ENCODE measurements around the gene ABLIM1.
A peak's percentile ranks its signal among the peaks of the same experiment; 100 is the strongest.

Gene ABLIM1

DNA sequence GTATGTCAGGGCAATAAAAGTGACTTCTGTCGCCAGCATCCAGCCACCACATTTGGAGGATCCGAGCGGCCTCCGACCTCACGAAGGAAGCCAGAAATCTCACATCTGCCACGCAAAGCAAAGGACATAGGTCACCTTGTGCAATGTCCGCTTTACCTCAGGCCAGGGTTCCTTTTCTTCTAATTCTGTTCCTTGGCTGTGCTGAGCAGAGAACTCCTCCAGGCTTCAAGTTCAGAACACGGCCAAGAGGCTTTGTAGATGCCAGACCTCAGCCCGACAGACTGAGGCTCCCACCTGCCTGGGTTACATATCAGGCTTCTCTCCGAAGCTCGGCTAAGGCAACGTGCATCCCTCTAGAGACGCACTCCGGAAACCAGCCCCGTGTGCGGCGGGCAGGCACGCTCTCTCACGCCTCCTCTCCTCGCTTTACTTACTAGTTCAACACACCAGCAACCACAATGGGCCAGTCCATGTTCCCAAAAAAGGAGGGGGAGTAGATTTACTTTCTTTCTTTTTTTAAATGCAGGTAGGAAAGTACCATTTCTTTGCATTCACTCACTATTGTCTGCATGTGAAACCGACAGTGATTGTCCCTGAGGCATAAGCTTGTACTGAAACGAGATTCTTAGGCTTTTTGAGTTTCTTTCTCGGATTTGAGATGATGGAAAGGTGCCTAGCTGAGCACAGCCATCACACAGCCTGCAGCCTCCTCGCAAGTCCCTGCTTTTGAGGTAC is 131.4 kb downstream of the ABLIM1 start:
- intact Hi-C loops (cut with DNase I) = no loop called here
- peak in 8 of 10 donors; percentile 29 to 93 (median 60) for DNase-seq

DNA sequence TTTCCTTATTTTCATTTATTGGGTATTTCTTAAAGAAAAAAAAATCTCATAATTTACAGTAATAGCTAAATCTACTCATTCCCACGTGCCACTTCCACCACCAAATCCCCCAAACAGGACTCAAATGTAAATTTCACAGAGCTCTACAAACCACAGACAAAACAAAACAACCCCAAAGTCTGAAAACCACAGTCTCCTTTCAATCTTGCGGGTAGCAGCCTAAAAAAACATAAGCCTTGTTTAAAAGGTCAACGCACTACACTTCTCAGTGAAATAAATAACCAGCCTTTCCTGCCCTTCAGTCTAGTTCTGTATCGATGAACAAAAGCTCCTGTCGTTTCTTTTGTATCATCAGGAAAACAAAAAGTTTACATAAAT is 132.0 kb downstream of the ABLIM1 start:
- intact Hi-C loops (cut with DNase I) = no loop called here

DNA sequence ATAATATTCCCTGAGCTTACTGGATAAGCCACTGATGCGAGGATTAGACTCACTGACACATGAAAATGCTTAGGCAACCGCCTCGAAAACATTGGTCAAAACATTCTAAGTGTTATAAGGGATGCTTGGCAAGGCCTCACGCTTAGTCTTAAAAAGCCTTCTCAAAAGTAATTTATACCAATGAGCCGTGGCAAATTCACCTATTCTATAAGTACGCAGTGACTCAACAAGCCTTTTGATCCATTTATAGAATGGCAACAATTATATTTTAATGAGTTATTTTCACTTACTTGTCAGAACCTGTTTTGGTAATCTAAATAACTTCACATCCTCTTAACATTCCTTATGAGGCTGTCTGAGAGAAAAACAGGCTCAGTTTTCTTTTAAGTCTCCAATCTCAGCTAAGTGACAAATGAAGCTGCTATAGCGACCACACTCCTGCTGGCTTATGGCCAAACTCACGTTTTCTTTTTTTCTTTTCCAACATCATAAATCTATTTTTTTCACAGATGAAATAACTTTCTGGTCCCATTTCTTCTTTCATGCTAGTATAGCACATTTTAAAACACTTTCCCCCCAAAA is 132.6 kb downstream of the ABLIM1 start:
- intact Hi-C loops (cut with DNase I) = no loop called here
- DNase-seq = no peak

More for the DNA sequence above, 132.0 kb downstream of the ABLIM1 start:
- no peak for DNase-seq

DNA sequence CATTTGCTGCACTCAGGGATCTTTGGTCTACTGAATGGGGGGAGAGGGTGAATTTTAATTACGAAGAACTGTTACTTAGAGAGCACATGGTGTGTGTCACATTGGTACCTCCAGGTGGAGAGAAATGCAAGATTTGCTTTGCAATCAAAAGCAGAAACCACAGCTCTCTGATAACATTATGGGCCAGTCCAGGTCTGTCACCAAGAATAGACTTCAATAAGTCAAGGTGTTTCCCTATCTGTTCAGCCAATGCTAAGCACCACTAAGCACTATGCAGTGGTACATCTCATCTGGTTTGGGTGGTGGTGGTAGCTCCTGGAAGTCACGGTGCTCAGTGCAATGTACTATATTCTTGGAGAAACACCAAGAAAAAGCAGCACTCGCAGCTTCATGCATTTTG is 134.2 kb downstream of the ABLIM1 start:
- intact Hi-C loops (cut with DNase I) = no loop called here
- no peak for DNase-seq

DNA sequence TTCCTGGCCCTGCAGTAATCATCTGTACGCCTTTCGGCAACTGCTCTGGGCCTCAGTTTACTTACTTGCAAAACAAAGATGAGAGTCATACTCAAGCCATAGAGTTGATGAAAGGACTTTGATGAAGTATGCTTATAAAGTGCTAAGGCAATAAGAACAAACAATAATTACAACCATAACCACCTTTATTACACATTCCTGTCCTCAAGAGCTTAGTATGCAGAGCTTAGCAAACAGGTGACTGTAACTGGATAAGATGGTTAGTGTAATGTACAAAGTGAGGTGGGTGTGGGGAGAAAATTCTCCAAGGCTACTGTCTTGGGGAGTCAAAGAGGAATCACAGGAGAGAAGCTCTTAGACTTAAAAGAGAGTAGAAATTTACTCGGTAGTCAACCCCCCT is 136.8 kb downstream of the ABLIM1 start:
- intact Hi-C loops (cut with DNase I) = no loop called here
- no peak for DNase-seq

DNA sequence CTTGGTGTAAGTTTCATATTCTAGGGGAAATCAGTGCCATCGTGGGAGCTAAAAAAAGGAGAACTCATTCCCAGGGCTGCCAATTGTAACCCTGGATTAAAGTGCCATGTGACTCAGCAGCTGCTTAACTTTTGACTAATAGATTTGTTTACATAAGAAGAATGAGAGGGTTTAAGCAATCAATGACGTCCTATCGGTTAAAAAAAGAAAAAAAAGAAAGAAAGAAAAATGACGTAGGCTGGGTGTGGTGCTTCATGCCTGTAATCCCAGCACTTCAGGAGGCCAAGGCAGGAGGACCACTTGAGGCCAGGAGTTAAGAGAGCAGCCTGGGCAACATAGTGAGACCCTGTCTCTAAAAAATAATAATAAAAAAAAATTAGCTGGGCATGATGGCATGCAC is 137.6 kb downstream of the ABLIM1 start:
- intact Hi-C loops (cut with DNase I) = no loop called here

DNA sequence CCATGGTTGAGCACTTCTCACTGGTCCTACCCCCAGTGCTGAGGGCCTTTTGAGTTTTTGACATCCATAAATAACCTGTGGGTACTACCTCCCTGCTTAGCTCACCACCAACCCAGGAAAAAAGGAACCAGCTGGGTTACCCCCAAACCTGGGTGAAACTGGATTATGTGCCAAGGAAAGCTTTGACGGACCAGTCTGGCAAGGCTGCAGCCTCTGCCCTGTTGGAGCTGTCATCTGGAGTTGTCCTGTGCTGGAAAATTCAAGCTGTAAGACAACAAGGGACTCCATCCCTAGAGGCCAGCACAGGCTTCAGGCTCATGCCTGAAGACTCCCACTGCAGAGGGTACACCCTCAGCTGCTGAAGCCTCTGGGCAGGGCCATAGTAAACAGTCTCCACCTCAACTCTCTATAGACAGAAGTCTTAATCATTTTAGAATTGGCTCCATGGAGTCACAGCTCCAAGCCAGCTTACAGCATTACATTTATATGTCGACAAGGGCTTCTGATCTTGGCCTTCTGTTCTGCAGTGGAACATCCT is 138.2 kb downstream of the ABLIM1 start:
- DNase-seq = no peak
- intact Hi-C loops (cut with DNase I) = no loop called here

More for the DNA sequence above, 137.6 kb downstream of the ABLIM1 start:
- no peak for DNase-seq

DNA sequence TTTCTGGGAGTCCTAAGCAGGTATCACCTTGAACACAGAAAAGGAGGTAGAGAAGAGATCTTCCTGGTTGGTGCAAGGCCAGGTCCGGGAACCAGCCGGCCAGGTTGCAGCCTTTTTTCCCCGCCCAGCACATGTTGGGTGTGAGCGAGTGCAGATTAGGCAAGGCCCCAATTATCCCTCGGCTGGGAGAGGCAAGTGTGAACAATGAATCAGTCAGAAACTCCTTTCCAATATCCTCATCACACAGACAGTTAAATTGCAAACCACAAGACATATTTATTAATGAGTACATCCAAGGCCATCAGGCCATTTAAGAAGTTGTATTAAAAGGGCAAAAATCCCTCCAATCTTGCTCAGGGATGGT is 138.8 kb downstream of the ABLIM1 start:
- intact Hi-C loops (cut with DNase I) = no loop called here
- no peak for DNase-seq

DNA sequence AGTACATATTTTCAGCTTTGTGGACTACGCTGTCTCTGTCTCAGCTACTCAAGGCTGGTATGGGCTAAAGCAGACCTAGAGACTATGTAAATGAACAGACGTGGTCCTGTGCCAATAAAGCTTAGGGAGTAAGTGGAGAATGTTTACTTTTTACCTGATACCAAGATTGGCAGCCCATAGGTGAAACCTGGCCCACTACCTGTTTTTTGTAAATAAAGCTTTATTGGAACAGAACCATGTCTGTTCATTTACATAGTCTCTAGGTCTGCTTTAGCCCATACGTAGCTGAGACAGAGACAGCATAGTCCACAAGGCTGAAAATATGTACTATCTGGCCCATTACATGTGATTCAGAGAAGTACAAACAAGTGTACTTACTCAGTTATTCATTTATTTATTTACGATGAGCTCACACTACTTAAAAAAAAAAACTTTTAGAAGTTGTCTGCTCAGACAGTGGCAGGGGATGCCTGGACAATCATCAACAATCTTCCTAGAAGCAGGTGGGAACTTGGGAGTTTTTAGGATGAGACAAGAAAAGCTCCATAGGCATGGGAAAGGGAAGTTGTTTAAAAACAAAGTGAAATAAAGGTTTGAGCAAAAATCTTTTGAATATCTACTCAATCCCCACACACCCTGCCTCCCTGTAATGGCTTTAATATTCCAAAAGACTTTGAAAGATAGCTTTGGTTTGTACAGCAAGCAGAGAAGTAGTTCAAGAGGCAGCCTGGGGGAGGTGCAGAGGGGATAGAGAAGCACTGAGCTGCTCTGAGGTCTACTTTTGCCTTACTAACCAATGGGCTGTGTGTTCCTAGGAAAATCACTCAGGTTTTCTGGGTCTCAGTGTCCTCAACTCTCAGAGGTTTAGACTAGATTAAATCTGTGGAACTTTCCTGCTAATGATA is 139.4 kb downstream of the ABLIM1 start:
- DNase-seq = no peak
- intact Hi-C loops (cut with DNase I) = no loop called here

DNA sequence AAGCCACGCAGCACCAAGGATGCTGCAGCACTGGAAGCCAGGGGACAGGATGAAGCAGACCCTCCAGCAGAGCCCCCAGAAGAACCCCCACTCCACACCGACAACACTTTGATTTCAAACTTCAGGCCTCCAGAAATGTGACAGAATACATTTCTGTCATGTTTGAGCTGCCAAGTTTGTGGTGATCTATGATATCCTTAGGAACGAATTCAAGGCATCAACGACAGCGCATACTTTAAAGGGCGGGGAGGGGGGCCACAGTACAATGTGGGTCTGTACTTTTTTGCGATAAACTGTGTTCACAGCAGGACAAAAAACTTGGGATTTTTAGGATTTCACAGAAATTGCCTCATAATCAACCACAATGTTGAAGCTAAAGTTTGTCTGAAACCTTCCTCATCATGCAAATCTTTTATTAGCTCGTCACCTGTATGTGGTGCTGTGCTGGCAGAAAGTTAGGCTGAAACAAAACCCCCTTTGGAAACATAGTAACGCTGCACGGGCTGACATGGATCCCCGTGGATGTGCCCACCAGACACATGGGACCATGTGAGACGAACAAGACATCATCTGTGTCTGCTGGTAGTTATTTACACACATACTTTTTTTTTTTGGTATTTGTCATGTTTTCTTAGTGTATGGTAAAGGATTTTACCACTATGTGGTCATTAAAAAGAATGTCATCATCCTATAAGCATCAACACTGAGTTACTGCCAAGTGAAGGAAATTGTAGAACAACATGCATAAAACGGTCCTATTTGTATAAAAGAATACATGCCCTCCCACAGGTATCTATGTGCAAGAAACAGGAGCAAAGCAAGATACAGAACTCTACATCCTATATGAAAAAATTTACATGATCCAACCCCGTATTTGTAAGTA is 140.5 kb downstream of the ABLIM1 start:
- intact Hi-C loops (cut with DNase I) = no loop called here
- DNase-seq = no peak

DNA sequence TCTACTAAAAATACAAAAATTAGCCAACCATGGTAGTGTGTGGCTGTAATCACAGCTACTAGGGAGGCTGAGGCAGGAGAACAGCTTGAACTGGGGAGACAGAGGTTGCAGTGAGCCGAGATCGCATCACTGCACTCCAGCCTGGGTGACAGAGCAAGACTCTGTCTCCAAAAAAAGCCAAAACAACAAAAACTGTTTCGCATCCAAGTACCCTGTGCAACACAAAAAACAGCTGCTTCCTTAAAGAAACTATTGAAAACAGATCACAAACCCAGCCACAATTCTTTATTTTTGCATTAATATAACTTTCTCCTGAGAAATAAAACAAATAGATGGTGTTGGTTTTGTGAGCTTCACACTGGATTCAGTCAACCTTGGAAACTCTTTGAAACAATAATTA is 141.7 kb downstream of the ABLIM1 start:
- no peak for DNase-seq
- intact Hi-C loops (cut with DNase I) = no loop called here

DNA sequence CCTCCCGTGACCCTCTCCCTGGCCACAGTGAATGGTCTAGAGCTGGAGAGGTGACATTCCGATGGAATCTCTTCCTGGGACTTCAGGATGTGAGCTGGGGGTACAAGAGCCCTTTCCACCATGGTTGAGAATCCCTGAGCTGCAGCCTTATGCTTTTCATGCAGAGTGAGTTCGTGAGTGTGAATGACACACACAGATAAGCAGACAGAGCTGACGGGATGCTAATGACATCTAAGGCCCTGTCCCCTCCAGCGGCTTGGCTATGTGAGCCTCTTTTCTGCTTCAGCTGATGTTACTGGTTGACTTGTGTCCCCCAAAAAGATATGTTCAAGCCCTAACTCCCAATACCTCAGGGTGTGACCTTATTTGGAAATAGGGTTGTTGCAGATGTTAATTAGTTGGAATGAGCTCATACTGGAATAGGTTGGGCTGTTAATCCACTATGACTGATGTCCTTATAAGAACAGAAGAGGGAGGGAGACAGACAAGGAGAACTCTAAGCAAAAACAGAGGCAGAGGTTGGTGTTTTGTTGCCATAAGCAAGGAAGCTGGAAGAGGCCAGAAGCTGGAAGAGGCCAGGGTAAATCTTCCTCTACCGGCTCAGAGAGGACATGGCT is 142.7 kb downstream of the ABLIM1 start:
- intact Hi-C loops (cut with DNase I) = no loop called here
- DNase-seq = no peak

DNA sequence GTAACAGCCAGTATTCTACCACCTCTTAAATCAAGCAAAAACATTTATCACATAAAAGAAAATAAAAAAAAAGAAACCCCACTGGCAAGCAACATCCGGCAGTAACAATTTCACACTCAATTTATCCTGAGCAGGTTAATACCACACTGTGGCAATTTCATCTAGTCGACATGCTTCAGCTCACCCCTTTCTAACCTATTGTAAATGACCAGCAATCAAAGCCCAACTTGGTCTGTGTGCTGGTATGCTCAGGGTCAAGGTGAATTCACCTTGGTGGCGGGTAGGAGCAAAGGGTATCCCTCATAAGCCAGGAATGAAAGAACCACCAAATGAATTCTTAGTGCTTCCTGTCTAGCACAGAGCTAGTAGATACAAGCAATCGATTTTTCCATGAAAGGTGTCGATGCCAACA is 144.7 kb downstream of the ABLIM1 start:
- DNase-seq = no peak
- intact Hi-C loops (cut with DNase I) = no loop called here

DNA sequence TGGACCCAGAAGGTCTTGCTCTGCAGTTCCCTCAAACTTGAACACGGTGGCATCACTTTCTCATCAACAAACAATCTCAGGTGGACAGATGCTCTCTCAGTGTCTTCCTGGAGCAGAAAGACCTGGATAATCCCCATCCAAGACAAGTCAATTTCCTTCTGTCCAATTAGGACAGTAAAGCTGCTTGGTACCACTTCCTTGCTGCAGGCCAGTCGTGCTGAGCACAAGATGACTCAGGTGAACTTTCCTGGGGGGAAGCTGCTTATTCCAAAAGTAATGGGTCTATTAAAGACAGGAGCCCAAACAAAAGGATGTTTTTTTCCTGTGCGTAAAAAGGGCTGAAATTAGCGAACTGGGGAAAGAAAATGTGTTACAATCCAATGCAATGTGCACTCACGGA is 146.2 kb downstream of the ABLIM1 start:
- no peak for DNase-seq

DNA sequence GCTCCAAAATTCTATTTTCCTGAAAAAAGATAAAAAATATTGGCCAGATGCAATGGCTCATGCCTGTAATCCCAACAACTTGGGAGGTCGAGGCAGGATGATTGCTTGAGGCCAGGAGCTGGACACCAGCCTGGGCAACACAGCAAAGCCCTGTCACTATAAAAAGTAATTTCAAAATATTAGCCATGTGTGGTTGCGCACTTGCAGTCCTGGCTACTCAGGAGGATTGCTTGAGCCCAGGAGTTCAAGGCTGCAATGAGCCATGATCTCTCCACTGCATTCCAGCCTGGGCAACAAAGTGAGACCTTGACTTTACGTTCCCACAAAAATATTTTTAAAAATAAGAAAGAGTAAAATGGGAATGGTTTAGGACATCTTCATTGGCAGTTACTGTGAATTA is 149.7 kb downstream of the ABLIM1 start:
- intact Hi-C loops (cut with DNase I) = no loop called here
- DNase-seq = no peak

More for the DNA sequence above, 146.2 kb downstream of the ABLIM1 start:
- intact Hi-C loops (cut with DNase I) = no loop called here

DNA sequence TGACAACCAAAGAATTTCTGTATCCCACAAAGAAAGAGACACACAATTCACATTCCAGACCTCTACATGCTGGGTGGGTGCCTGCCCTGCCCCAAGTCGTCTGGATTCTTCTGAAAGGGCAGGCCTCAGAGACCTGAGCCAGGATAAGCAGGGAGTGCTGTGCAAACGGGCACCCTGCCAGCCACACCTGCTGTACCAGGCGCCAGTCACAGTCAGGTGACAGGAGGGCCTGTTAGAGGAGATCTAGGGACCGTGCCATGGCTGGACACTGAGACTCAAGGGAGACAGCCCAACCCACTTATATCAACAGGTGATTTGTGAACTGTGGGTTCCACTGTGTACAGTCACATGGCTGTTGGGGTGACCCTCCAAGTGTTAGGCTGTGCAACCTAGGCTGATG is 150.6 kb downstream of the ABLIM1 start:
- intact Hi-C loops (cut with DNase I) = no loop called here
- DNase-seq = no peak

DNA sequence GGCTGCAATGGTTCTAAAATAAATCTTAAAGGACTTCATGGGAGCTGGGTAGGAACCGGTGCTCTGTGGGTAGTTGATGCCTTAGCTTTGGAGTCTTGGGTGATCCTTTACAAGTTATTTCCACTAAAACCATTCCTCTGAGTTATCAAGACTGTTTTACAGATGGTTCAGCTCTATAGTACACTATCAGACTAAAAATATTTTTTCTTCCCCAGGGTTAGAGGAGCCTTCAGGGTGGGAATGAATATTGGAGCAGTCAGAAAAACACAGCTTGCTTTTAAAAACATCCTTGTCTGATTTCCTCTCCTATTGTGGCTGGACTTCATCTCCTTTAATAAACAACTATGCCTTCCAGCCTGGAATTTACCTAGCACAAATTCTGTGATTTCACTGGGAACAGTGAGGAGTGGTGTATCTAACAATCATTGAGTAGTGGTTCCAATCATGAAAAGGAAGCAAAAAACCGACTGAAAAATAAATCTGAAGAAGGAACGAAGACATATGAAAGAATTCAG is 151.1 kb downstream of the ABLIM1 start:
- intact Hi-C loops (cut with DNase I) = no loop called here
- DNase-seq = no peak

DNA sequence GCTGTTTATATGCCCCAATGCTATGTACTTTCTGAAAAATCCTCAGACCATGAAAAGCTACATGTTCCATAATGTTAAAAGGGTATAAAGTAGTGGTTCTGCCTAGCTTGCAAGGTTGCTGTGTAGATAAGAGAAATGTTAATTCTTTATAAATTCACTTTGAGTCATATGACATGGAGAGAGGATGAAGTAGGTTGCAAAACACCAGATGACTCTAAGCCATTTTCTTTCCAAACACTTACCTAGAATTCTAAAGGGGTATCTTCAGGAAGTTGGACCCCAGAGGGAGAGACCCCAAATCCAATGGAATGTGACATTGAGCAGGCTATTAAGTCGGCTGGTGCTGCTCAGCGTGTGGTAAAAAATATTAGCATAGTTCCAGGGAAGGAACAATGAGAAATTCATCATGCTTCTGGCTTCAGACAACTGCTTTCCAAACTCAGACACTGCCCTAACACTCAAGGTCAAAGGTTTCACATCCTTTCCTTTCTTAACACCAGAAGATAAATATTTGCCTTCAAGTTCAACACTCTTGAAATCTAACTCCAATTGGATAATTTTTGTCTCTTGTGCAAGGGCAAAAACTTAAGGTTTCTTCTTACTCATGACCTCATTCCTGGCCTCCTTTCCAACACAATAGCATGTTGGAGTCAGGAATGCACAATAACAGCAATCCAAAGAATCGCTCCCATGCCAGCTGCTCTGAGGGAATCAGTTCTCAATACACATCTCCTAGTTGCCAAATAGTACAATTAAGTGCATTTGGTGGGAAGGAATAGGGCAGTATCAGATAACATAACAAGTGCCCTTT is 153.1 kb downstream of the ABLIM1 start:
- no peak for DNase-seq
- intact Hi-C loops (cut with DNase I) = no loop called here

DNA sequence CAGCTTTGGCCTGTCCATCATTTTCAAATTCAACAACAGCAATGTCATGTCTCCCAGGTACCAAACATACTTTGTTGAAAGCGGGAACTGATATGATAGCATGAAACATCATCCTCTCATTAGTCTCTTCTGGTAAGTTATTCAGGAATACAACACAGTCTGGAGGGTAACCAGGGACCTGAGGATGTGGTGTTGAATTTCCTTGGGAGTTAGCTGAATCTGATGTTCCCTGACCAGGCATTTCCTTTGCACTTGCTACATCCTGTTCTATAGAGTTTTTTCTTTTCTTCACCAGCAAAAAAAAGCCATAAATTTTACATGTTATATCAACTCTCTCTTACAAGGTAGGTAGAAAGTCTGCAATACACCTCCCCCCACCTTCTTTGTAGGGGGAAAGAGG is 156.0 kb downstream of the ABLIM1 start:
- no peak for DNase-seq
- intact Hi-C loops (cut with DNase I) = no loop called here
